Endothelial cell of umbilical vein (primary cell): ENCODE results near the gene MRAS. TPM values are rescaled to one million over a fixed set of nuclear protein-coding genes. Genes with fewer than 3 reads are reported as not detected.

ENCODE experiments used
- BruUV-seq: library from RNA; stranded (reverse); fragments of 400-500 nt; replicated peaks from 2 replicates; lab custom pipeline; 2021; lab: Mats Ljungman, UMichigan
- CTCF ChIA-PET: fragments of 300-600, 350-600 bp; sonication (Branson Sonifier 250); formaldehyde crosslinking; loops from one replicate; lab custom pipeline; 2021; ENCODE audit warnings: antibody characterized with exemption, inconsistent platforms; lab: Charles Lee
- POLR2A ChIA-PET: fragments of 300-600, 350-600 bp; sonication (Branson Sonifier 250); formaldehyde crosslinking; loops from one replicate; lab custom pipeline; 2021; ENCODE audit warnings: antibody characterized with exemption, inconsistent platforms; lab: Charles Lee
- DNase-seq: peaks from one replicate; pipeline ENCODE4 v3.0.0-alpha.2; 2011; ENCODE audit warnings: low read depth, low spot score
- FAIRE-seq: peaks from 2 replicates; lab custom pipeline; 2011; peaks lifted over from hg19 to GRCh38; lab: Jason Lieb, UNC
- H2AFZ ChIP-seq: 2 replicates; pipeline ENCODE4 v1.6.0; 2012; ENCODE audit warnings: low read depth, low read length, control low read depth, inconsistent platforms
- H3K27ac ChIP-seq: 2 replicates; pipeline ENCODE4 v1.5.1; 2011; ENCODE audit warnings: low read depth, mild to moderate bottlenecking, control low read depth, low read length, moderate library complexity; ENCODE audit not compliant: insufficient read depth
- H3K27me3 ChIP-seq, 2 experiments: 2 replicates each; pipeline versions ENCODE4 v1.6.0 to v1.6.1; 2011; ENCODE audit warnings: low read length in 2 of 2, mixed read lengths in 1 of 2; ENCODE audit not compliant: control insufficient read depth in 2 of 2, insufficient read depth in 2 of 2
- H3K36me3 ChIP-seq, 2 experiments: 2 replicates in 1 of 2; 3 replicates in 1 of 2; pipeline ENCODE4 v1.5.1; 2011; ENCODE audit warnings: low read length in 2 of 2, mild to moderate bottlenecking in 1 of 2, moderate library complexity in 1 of 2; ENCODE audit not compliant: control insufficient read depth in 2 of 2, insufficient read depth in 2 of 2; ENCODE audit errors: extremely low read depth in 1 of 2
- H3K4me1 ChIP-seq: 3 replicates; pipeline ENCODE4 v1.5.1; 2011; ENCODE audit warnings: mild to moderate bottlenecking, low read length; ENCODE audit not compliant: control insufficient read depth, insufficient read depth; ENCODE audit errors: extremely low read depth
- H3K4me2 ChIP-seq: 2 replicates; pipeline ENCODE4 v1.6.1; 2011; ENCODE audit warnings: low read length, control low read depth, mixed read lengths; ENCODE audit not compliant: insufficient read depth
- H3K4me3 ChIP-seq, 3 experiments: fragments of 200-600 bp in 1 of 3; sonication (generic), shearing (Covaris generic) in 1 of 3; replicated peaks in 1 of 3; 2 replicates each; pipeline ENCODE4 v1.5.1; 2011 to 2016; ENCODE audit warnings: control low read depth in 3 of 3, low read length in 3 of 3, mild to moderate bottlenecking in 2 of 3, inconsistent platforms in 1 of 3, low read depth in 1 of 3, moderate library complexity in 1 of 3; ENCODE audit not compliant: insufficient read depth in 1 of 3
- H3K79me2 ChIP-seq: 2 replicates; pipeline ENCODE4 v1.6.0; 2012; ENCODE audit warnings: low read length, inconsistent platforms; ENCODE audit not compliant: control insufficient read depth, insufficient read depth
- H3K9ac ChIP-seq: replicated peaks from 2 replicates; pipeline ENCODE3; 2011; ENCODE audit warnings: low read length, control low read depth; ENCODE audit not compliant: insufficient read depth; ENCODE audit errors: extremely low read depth
- H3K9me1 ChIP-seq: replicated peaks from 3 replicates; pipeline ENCODE4 v1.6.0; 2011; ENCODE audit warnings: mild to moderate bottlenecking, low read length; ENCODE audit not compliant: control insufficient read depth, insufficient read depth; ENCODE audit errors: extremely low read depth
- H3K9me3 ChIP-seq: replicated peaks from 2 replicates; pipeline ENCODE4 v1.5.1; 2012; ENCODE audit warnings: low read length, inconsistent platforms; ENCODE audit not compliant: control insufficient read depth, insufficient read depth
- H4K20me1 ChIP-seq: replicated peaks from 2 replicates; pipeline ENCODE3; 2011; ENCODE audit warnings: mild to moderate bottlenecking, low read length; ENCODE audit not compliant: control insufficient read depth, insufficient read depth; ENCODE audit errors: extremely low read depth
- EZH2 ChIP-seq: IDR thresholded peaks from 2 replicates; pipeline ENCODE4 v1.6.1; 2012; ENCODE audit warnings: borderline replicate concordance, low read depth, mild to moderate bottlenecking, moderate library complexity, low read length, inconsistent platforms; ENCODE audit not compliant: severe bottlenecking
- FOS ChIP-seq: IDR thresholded peaks from 2 replicates; pipeline ENCODE4 v1.6.1; 2011; ENCODE audit warnings: mild to moderate bottlenecking, low read length, moderate library complexity, borderline replicate concordance; ENCODE audit not compliant: insufficient read depth
- GATA2 ChIP-seq: IDR thresholded peaks from 2 replicates; pipeline ENCODE4 v1.7.0; 2011; ENCODE audit warnings: low read depth, mild to moderate bottlenecking, moderate library complexity, mixed read lengths, low read length; ENCODE audit not compliant: insufficient read length, insufficient read depth
- JUN ChIP-seq: IDR thresholded peaks from 2 replicates; pipeline ENCODE4 v1.6.1; 2011; ENCODE audit warnings: borderline replicate concordance, low read depth; ENCODE audit not compliant: insufficient read length, insufficient read depth
- MYC ChIP-seq: IDR thresholded peaks from one replicate; pipeline ENCODE4 v1.6.1; 2011; ENCODE audit warnings: mild to moderate bottlenecking, low read depth, low read length
- POLR2A ChIP-seq: IDR thresholded peaks from 2 replicates; pipeline ENCODE4 v1.6.1; 2012; ENCODE audit warnings: low read depth, mild to moderate bottlenecking, control low read depth, low read length
- POLR2AphosphoS5 ChIP-seq: IDR thresholded peaks from 2 replicates; pipeline ENCODE4 v1.6.1; 2012; ENCODE audit warnings: low read depth, mild to moderate bottlenecking, control low read depth, low read length, moderate library complexity; ENCODE audit not compliant: insufficient read depth
- dilution Hi-C: fragments of 300-500 bp; cut with MboI; formaldehyde crosslinking; loops from one replicate; pipeline ENCODE4 v1.15.0; 2019; ENCODE audit warnings: low sequenced_read_pairs; ENCODE audit not compliant: extremely low pct_ligation_motif_present
- intact Hi-C: fragments of 100-400 bp; cut with micrococcal nuclease; formaldehyde crosslinking; loops from one replicate; pipeline ENCODE4 v1.10.0; 2022
- polyA plus RNA-seq, 4 experiments: library from polyadenylated mRNA; depleted of rRNA in 3 of 4; stranded (reverse) in 3 of 4; unstranded in 1 of 4; fragments of >200 nt; gene quantifications; 2 replicates each; pipeline versions ENCODE4 v1.2.1 to v1.2.3, GENCODE V29; 2011 to 2012; ENCODE audit warnings: missing spikeins in 1 of 4
- total RNA-seq: library from RNA; stranded (reverse); gene quantifications from 2 replicates; pipeline ENCODE4 v1.2.3, GENCODE V29; 2021
- TF ChIP-seq, protein P1 (sequence below): IDR thresholded peaks from 2 replicates; pipeline ENCODE4 v1.6.1; 2011; ENCODE audit not compliant: insufficient read depth, insufficient read length
- TF ChIP-seq, protein P2 (sequence below), 2 donors: IDR thresholded peaks; 1 replicate in 1 of 2; 2 replicates in 1 of 2; pipeline ENCODE4 v1.5.1; 2011; ENCODE audit warnings: low read length in 2 of 2, mild to moderate bottlenecking in 2 of 2, moderate library complexity in 2 of 2, control low read depth in 1 of 2, inconsistent platforms in 1 of 2, low read depth in 1 of 2; ENCODE audit not compliant: insufficient read depth in 1 of 2; ENCODE audit errors: extremely low read depth in 1 of 2

MRAS gene
- total and polyA plus RNA-seq, 2 donors (not counting 3 experiments of a cell fraction or from before 2014, with no cell fraction given), result 14.6 to 16.5 TPM

- Histone ChIP-seq H3K4me3 (no peak overlapping the region), H3K9me1 (no peaks in the 10 kb centered on the region), H3K4me2 (no peak overlapping the region), H3K9me3 (no peaks in the 10 kb centered on the region), H3K4me1 (peaks cover 4% of the 10 kb centered on the region), H4K20me1 (no peaks in the 10 kb centered on the region), H3K27ac (peak overlapping the region; percentile 7), H3K79me2 (no peaks in the 10 kb centered on the region), H3K9ac (no peak overlapping the region), H3K27me3 (peaks cover 0 to 9% of the 10 kb centered on the region in 2 experiments), H2AFZ (no peak overlapping the region), H3K36me3 (no peaks in the 10 kb centered on the region)
- CTCF ChIA-PET, result interaction anchor here (0.6 to 1.5 kb wide), 3 partner anchors 11 to 632 kb away, joined by 3 to 6 read pairs (median 5); partner anchors contain the start of genes FOXL2 and FOXL2NB
- dilution Hi-C loops (no loop called here), intact Hi-C loops (no loop called here)
- POLR2A ChIA-PET, result no interaction called here
- TF ChIP-seq POLR2A, result no peak
- peak; percentile 53 for TF ChIP-seq JUN
- TF ChIP-seq, protein P1, sequence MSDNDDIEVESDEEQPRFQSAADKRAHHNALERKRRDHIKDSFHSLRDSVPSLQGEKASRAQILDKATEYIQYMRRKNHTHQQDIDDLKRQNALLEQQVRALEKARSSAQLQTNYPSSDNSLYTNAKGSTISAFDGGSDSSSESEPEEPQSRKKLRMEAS, result no peak
- no peak for TF ChIP-seq EZH2
- BruUV-seq, result no TSS peak
- DNase-seq (peak; percentile 77), FAIRE-seq (peak; percentile 76)
These were observed 33.6 kb upstream of the MRAS start for GRCh38 chr3:138314751-138315150.

DNA sequence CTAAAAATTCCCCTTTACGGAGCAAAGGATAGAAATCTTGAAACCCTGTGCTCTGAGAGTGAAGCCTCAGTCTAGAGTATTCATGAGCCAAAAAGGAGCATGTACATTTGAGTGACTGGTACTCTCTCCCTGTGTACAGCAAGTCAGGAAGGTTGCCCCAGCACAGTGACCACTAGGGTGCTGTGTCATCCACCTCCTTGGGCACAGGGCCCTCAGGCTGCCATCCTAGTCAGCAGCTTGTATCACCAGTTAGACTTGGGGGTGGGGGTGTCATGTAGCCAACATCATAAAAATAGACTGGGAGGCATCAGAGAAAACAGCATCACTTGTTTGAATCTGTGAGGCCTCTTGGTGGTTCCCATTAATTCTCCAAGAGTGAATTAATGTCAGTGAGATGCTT lies 30.7 kb upstream of the MRAS start:
- dilution Hi-C loops, result no loop called here
- H3K27ac ChIP-seq, result no peak overlapping the region
- DNase-seq, result no peak
- BruUV-seq, result no TSS peak
- CTCF ChIA-PET, result no interaction called here
- intact Hi-C loops, result no loop called here
- H3K4me3 ChIP-seq, result no peak overlapping the region
- H3K4me1 ChIP-seq, result peaks cover 4% of the 10 kb centered on the region
- H3K27me3 ChIP-seq, result no peaks in the 10 kb centered on the region
- no peaks in the 10 kb centered on the region for H3K36me3 ChIP-seq
- H3K9ac ChIP-seq, result no peak overlapping the region
- POLR2A ChIA-PET, result no interaction called here
- H3K9me3 ChIP-seq, result no peaks in the 10 kb centered on the region
- no peaks in the 10 kb centered on the region for H3K9me1 ChIP-seq
- no peak for FAIRE-seq
- H3K79me2 ChIP-seq, result no peaks in the 10 kb centered on the region
- H2AFZ ChIP-seq, result no peak overlapping the region
- no peak for TF ChIP-seq POLR2AphosphoS5
- TF ChIP-seq, protein P1, result no peak
- no peak for TF ChIP-seq JUN
- TF ChIP-seq MYC, result no peak
- no peak for TF ChIP-seq GATA2
- no peak for TF ChIP-seq POLR2A
- no peak for TF ChIP-seq FOS
- TF ChIP-seq EZH2, result no peak
- TF ChIP-seq, protein P2, sequence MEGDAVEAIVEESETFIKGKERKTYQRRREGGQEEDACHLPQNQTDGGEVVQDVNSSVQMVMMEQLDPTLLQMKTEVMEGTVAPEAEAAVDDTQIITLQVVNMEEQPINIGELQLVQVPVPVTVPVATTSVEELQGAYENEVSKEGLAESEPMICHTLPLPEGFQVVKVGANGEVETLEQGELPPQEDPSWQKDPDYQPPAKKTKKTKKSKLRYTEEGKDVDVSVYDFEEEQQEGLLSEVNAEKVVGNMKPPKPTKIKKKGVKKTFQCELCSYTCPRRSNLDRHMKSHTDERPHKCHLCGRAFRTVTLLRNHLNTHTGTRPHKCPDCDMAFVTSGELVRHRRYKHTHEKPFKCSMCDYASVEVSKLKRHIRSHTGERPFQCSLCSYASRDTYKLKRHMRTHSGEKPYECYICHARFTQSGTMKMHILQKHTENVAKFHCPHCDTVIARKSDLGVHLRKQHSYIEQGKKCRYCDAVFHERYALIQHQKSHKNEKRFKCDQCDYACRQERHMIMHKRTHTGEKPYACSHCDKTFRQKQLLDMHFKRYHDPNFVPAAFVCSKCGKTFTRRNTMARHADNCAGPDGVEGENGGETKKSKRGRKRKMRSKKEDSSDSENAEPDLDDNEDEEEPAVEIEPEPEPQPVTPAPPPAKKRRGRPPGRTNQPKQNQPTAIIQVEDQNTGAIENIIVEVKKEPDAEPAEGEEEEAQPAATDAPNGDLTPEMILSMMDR (IDR thresholded peaks at IDR 0.05; ENCODE audit: extremely low read depth in 1 of 2, insufficient read depth in 1 of 2, low read depth in 1 of 2, low read length in 2 of 2), result no peak
- no peak overlapping the region for H3K4me2 ChIP-seq
- no peaks in the 10 kb centered on the region for H4K20me1 ChIP-seq
